G401 (cell line): ENCODE data around the gene MAGI2. TPM values are rescaled to one million over a fixed set of nuclear protein-coding genes. Genes with fewer than 3 reads are reported as not detected.
"Not testable (repeated sequence)": the region's sequence is repeated elsewhere in the genome, so short reads cannot be mapped to it uniquely, and the experiment has no call there.

Source experiments
- DNase-seq: peaks from one replicate; pipeline ENCODE4 v3.0.0-alpha.2; 2015; ENCODE audit warnings: low spot score
- in situ Hi-C: cut with HindIII; loops from 2 replicates; pipeline ENCODE4 v1.10.0; 2016; ENCODE audit warnings: low sequenced_read_pairs, mixed read lengths
- total RNA-seq: library from RNA; depleted of rRNA; stranded (reverse); fragments of >200 nt; shearing (Covaris generic); gene quantifications from 2 replicates; pipeline ENCODE4 v1.2.3, GENCODE V29; 2014

The MAGI2 gene
- total RNA-seq, 1 experiment from 2014 or later, result not detected

DNA sequence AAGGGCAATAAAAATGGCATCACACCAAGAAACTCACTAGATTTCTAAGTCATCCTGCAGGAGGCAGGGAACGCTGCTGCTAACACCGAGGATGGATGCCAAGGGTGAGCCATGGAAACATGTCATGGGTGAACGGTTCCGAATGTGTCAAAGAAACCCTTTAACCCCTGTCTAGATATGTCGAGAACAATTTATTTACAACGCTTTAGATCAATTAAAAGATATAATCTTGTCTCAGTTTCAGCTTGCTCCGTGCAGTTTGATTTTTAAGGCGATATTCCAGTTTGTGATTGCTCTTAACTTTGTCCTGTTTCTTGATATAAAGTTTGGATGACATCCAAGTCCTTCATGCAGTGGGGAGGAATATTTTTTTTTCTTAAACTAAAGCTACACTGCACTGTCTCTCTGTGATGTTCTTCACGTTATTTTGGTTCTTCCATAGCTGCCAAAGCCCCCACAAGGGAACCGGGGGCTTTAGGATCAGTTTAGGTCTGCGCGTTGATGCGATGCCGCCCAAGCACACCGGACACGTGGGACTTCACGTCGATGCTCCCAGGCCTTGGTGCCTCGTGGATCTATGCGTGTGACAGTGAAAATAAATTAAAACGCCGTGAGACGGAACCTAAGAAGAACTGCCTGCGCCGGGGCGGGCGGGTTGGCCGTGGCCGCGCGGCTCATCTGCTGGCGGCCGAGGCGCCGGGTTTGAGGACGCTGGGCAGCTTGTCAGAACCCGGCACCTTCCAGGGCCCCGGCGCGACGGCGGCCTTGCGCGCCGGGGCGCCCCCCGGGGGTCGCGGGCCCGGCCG, 1434.6 kb downstream of the MAGI2 start:
- peak; percentile 67 for DNase-seq
- in situ Hi-C loops, result no loop called here

DNA sequence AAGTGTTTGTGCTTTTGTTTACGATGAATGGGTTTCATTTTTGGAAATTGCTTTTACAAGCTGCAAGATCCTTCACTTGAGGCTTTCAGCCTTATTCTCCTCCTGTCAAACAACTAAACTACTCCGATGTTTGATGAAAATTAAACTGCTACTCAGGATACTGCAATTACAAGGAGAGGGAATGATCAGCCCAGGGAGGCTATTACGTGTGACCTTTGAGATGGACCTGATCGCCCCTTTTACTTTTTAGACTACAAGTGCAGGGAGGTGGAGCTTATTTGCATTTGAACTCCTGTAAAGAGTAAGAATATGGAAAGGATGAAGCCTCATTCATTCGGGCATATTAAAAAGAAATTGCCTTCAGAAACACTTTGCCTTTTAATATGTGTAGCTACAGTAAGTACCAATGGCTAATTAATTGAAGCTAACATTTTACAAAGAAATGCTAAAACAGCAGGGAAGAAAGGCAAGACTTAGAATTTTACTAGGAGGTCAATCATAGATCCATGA, 1435.8 kb downstream of the MAGI2 start:
- peak; percentile 16 for DNase-seq
- in situ Hi-C loops, result no loop called here

DNA sequence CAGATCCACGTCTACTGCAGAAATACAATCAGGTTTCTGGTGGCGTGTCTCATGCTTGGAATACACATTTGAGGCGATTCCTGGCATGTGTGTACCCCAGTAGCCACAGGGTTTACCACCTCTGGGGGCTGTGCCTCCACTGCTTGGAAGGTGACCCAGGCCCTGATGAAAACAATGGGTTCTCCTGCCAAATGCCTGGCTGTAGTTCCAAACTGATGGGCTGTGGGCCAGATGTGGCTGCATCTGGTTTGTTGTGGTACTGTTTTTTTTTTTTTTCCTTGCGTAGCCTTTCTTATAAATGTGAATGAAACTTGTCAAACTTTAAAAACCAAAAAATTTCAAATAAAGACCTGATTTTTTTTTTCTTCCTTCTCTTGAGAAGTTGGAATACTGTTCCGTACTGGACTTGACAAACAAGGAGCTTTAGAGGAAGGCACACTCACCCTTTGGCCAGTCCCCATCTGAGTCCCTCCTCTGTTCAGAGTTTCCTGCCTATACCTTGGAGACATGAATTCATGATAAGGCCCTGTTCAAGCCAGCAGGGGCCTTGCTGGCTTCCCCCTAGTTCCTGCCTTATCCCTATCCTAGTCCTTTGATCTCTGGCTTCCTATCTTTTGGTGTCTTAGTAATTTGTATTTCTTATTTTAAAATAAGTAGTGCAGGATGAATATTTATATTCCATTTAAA, 1437.8 kb downstream of the MAGI2 start:
- no peak for DNase-seq
- in situ Hi-C loops, result no loop called here

DNA sequence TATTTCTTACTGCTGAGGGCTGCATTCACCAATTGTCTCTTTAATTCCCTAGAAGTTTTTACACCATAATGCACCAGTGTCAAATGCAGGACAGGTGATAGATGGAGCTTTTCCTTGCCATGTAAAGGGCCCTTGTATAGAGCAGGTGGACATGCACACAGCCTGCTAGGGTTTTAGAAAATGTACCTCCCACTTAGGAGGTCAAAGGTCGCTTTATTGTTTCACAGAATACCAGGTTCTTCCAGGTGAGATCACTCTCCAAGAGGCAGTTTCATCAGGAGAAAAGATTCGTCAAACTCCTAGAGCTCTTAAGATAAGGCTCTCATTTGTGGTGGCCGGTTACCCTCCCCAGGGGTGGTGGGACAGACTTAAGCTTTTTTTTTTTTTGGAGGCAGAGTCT, 1439.1 kb downstream of the MAGI2 start:
- no peak for DNase-seq
- in situ Hi-C loops, result no loop called here

DNA sequence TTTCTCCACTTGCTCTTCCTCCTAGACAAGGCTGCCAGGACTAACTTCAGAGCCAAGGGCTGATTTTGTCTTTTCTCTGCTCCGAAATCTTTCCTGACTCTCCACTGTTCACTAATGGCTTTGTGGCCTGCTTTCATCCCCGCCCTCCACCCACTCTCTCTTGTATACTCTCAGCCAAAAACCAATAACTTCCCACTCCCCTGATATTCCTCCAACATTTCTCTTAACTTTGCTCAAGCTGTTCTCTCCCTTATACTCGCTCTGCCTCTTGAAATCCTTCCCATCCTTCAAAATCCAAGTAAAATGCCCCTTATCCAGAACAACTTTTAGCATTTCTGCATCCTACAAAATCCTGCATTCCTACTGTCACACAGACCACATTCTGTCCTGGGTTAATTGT, 1440.1 kb downstream of the MAGI2 start:
- in situ Hi-C loops, result no loop called here
- DNase-seq, result no peak

DNA sequence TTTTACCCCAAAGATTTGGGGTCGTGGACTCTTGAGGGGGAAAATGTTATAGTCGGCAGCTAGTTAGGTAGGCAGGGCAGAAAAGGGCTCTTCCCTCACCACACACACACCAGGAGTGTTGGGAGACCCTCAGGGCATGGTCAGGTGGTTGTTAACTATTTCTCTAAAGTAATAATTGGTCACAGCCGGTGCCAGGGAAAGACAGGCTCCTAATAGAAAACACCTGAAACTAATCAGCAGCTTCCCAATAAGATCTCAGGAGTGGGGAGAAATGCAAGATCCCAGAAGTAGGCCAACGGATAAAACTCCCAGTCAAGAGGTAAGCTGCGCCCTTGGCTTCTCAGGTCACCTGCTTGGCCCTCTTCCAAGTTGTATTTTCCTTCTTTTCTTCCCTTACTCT, 1441.8 kb downstream of the MAGI2 start:
- in situ Hi-C loops, result no loop called here
- DNase-seq, result no peak

DNA sequence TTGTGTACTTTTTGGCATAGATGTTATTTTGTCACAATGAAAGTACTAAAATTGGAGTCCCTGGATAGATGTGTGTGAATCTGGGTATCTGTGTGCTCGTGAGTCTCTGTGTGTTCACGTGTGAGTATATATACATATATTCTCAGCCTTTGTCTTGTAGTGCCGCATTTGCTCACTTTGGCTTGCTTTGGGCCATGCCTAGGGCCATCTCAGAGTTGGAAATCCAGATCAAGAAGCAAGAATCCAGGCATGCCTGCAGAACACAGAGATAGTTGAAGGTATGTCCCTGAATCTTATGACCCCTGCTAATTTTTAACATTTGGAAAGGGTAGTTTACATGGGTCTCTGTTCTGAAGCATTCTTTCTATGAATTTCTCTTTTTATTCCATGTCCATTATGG, 1446.2 kb downstream of the MAGI2 start:
- in situ Hi-C loops, result no loop called here
- DNase-seq, result no peak

DNA sequence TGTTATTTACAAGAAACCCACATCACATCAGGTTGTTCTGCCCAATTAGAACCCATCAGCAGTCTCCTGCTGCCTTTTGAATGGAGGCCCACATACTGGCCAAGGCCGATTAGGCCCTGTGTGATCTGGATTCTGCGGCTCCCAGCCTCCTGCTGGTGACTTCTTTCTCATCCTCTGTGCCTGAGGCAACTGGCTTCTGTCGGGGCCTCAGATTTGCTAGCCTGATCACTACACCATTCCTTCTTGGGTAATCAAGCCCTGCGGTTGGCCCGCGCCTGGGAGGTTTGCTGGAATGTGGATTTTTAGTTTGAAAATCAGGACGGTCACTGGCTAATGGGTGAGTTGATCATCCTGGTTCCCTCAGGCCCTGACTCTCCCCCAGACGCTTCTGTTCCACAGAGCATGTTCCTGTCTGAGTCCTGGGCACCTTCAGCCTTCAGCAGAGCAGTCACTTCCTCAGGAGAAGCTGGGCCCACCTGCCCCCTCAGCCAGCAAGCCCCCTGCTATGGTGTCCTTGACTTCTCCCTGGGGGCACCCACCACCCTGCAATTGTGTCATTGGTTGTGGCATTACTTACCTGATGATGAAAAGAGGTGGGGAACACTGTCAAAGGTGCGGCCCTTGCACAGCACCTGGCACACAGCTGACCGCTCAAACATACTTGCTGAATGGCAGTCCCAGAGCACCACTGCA, 1447.3 kb downstream of the MAGI2 start:
- no peak for DNase-seq
- in situ Hi-C loops, result no loop called here

DNA sequence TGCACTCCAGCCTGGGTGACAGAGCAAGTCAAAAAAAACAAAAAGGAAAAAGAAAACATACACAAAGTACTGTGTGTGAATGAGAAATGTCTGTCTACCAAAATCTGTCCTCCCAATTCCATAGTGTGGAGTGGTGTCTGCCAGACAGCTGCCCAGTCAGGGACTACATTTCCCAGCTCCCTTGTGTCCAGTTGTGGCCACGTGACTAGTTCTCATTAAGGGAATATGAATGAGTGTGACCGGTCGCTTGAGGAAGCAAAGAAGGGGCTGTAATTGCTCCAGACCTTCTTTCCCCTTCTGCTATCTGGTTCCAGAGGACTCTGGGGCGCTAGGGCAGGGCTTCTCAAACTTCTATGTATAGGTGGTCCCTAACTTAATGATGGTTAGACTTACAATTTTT, 1450.8 kb downstream of the MAGI2 start:
- no peak for DNase-seq
- in situ Hi-C loops, result no loop called here

DNA sequence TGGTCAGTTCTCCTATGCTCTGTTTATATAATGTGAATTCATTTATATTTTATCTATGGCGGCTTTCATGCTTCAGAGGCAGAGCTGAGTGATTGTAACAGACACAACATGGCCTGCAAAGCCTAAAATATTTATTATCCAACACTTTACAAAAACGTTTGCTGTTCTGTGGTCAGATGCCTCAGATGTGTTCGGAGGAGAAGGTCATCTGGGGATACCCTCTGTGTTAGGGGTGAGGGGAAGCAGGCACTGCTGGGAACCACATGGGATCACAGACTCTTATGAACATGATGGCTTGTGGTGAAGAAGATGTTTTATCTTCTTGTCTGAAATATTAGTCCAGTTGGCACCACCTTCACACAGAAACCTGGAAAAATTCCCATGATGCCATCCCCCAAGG, 1451.4 kb downstream of the MAGI2 start:
- in situ Hi-C loops, result no loop called here
- DNase-seq, result no peak

DNA sequence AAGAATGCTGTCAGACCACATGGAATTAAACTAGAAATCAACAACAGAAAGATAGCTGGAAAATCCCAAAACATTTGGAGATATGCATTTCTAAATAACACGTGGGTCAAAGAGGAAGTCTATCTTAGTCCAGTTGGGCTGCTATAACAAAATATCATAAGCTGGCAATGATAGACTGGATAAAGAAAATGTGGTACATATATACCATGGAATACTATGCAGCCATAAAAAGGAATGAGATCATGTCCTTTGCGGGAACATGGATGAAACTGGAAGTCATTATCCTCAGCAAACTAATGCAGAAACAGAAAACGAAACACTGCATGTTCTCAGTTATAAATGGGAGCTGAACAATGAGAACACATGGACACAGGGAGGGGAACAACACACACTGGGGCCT, 1454.3 kb downstream of the MAGI2 start:
- in situ Hi-C loops, result not testable (repeated sequence)

DNA sequence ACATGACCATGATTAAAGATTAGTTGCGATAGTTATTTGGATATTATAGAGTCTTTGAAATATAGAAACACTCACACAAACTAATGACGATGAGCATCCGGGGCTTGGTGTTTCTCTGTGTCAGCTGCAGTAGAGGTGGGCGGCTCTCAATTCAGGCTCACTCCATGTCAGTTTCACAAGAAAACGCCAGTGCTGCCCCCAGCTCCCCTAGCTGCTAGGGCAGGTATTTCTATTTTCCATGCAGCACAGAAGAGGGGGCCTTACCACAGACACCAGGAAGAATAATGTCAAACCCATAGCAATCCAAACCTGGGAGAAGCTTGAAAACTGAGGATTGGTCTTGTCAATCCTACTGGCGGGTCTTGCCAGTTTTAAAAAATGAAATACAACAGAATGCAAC, 1457.8 kb downstream of the MAGI2 start:
- in situ Hi-C loops, result no loop called here

More for the DNA sequence above, 1454.3 kb downstream of the MAGI2 start:
- not testable (repeated sequence) for DNase-seq

DNA sequence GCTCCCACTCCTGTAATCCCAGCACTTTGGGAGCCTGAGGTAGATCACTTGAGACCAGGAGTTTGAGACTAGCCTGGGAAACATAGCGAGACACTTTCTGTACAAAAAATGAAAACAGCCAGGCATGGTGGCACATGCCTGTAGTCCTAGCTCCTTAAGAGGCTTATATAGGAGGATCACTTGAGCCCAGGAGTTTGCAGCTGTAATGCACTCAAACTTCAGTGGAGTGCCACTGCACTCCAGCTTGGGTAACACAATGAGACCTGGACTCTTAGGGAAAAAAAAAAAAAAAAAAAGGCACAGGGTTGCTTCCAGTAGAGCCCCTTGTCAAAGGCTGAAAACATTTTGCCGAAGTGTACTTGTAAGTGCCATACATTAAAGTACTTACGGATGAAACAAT, 1459.6 kb downstream of the MAGI2 start:
- in situ Hi-C loops, result no loop called here
- no peak for DNase-seq

More for the DNA sequence above, 1457.8 kb downstream of the MAGI2 start:
- DNase-seq, result no peak

DNA sequence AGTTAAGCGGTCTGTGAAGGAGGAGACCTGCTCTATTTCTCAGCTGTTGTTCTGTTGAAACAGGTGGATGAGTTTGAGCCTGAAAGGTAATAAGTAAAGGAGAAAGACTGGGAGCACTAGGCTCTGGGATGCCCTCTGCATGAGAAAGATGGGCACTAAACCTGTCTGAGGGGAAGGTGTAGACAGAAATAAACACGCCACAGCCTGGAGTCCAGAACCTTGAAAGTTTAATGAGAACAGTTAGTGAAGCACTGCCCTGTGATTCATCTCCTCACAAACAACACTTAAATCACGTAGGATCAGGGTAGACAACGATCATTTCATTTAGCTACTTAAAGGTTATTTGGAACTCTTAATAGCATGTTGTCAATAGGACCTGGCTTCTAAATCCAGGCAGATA, 1461.8 kb downstream of the MAGI2 start:
- in situ Hi-C loops, result no loop called here
- DNase-seq, result no peak

DNA sequence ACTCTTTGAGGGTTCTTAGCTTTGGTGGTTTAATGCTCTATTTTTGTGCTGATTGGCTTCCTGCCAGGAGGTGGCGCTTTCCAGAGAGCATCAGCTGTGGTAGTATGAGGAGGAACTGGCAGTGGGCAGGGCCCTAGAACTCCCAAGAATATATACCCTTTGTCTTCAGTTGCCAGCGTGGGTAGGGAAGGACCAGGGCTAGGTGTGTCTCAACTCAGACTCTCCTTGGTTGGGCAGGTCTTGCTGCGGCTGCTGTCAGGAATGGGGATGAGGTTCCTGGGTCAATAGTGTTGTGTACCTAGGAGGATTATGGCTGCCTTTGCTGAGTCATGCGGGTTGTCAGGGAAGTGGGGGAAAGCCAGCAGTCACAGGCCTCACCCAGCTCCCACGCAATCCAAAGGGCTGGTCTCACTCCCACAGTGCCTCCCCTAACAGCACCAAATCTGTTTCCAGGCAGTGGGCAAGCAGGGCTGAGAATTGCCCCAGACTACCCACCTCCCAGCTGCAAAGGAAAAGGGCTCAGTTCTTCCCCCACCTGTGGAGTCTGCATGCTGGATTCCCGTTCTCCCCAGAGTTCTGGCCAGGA, 1463.4 kb downstream of the MAGI2 start:
- in situ Hi-C loops, result no loop called here
- no peak for DNase-seq

DNA sequence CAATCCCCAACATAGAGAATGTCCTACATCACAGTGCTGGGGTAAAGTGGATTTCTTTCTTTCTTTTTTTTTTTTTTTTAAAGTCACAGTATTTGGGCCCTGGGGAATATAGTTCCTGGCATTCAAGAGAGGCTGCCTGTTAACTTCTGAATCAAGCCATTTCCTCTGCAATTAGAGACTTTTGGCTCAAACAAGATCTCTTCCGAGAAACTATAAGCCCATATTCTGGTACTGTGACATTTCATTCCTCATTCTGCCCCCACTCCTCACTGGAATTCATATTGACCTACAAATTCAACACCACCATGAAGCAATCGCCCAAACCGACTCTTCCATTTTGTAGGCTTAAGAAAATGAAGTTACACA, 1467.5 kb downstream of the MAGI2 start:
- no peak for DNase-seq
- in situ Hi-C loops, result no loop called here

DNA sequence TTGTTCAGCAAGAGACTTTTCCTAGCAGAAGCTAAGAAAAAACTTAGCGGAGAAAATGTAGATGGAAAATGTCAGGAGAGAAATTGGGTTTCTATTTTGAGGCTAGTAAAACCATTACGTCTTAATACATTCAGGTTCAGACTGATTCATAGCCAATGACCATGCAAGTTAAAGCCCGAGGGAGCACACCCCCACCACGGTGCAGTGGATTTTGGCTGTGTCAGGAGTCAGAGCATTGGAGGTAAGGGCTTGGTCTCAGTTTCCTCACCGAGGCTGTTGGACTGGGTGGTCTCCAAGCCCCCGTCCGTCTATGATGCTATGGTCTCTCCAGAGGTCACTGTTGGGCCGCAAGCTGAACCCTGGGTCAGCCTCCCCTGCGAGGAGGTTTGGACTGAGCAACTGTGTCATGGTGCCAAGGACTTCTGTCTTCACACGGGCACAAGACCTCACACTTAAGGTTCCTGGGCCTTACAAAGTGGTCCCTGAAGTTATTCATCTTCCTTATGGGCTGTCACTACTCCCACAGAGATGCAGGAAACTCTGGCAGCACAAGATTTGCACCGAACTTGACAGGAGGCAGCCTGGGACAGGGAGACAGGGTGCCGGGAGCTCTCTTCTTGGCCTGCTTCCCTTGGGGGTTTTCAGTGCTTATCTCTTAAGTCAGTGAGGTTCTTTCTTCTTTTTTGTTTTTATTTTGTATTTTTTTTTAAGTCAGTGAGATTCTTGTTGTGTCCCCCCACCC, 1468.1 kb downstream of the MAGI2 start:
- in situ Hi-C loops, result no loop called here

DNA sequence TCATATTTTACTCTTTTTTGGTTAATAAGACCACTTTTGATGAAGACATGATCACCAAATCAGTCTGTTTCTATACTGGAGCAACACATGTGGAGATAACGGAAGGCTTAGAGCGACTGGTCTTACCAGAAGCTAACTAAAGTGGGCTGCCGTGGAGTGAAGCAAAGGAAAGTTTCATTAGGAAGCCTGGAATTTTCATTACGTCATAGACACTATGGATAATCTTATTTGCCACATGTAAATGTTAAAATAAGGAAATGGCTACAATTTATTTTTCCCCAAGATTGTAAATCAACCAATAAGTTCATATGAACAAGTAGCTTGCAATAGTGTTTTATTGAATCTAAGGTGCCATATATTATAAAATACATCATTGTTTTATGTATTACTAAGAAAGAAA, 1469.5 kb downstream of the MAGI2 start:
- in situ Hi-C loops, result no loop called here

More for the DNA sequence above, 1468.1 kb downstream of the MAGI2 start:
- DNase-seq, result no peak

DNA sequence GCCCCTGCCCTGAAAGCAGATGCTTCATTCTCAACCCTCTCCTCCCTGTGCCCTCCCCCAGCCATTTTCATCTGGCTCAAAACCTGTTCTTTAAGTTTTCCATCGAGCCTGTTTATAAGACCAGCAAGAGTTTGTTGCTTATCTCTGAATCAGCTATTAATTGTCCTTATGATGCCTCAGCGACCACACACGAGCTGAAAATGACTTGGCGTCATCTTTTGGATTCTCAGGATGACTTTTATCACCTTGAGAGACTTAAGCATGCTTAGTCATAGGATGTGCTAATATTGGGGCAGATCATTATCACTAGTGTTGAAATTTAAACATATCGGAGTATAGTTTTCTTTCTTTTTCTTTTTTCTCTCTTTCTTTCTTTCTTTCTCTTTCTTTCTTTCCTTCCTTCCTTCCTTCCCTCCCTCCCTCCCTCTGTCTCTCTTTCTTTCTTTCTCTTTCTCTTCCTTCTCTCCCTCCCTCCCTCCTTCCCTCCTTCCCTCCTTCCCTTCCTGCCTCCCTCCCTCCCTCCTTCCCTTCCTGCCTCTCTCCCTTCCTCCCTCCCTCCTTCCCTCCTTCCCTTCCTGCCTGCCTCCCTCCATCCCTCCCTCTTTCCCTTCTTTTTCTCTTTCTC, 1470.4 kb downstream of the MAGI2 start:
- in situ Hi-C loops, result no loop called here
- DNase-seq, result no peak

More for the DNA sequence above, 1469.5 kb downstream of the MAGI2 start:
- no peak for DNase-seq
